ENCODE measurements around the gene ADGRV1.

DNA sequence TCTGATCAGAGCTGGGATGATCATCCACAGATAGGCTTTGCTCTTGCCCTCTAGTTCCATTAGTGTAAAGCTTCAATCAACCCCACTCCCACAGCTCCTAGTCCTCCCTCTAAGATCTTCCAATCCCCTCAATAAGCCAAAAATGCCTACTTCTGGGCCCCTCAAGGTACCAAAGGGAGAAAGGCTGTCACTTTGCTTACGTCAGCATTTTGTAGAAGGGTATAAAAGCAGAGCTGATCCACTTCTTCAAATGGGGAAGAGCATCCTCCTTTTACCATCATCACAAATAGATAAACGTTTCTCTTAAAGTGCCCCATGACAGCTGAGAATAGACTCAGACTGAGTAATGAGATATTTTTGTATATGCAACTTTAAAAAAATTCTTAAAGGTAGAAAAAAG lies 13.1 kb upstream of the ADGRV1 start:
- TF ChIP-seq, protein P1, sequence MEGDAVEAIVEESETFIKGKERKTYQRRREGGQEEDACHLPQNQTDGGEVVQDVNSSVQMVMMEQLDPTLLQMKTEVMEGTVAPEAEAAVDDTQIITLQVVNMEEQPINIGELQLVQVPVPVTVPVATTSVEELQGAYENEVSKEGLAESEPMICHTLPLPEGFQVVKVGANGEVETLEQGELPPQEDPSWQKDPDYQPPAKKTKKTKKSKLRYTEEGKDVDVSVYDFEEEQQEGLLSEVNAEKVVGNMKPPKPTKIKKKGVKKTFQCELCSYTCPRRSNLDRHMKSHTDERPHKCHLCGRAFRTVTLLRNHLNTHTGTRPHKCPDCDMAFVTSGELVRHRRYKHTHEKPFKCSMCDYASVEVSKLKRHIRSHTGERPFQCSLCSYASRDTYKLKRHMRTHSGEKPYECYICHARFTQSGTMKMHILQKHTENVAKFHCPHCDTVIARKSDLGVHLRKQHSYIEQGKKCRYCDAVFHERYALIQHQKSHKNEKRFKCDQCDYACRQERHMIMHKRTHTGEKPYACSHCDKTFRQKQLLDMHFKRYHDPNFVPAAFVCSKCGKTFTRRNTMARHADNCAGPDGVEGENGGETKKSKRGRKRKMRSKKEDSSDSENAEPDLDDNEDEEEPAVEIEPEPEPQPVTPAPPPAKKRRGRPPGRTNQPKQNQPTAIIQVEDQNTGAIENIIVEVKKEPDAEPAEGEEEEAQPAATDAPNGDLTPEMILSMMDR (IDR thresholded peaks at IDR 0.05), result no peak
- no peak for TF ChIP-seq POLR2A (IDR thresholded peaks at IDR 0.05)
